ENCODE data around the gene MAML3. TPM values are rescaled to one million over a fixed set of nuclear protein-coding genes. Genes with fewer than 3 reads are reported as not detected.
A peak's percentile ranks its signal among the peaks of the same experiment; 100 is the strongest.

MAML3 gene
- total and polyA plus RNA-seq, 2 donors: 6.7 to 7.0 TPM

DNA sequence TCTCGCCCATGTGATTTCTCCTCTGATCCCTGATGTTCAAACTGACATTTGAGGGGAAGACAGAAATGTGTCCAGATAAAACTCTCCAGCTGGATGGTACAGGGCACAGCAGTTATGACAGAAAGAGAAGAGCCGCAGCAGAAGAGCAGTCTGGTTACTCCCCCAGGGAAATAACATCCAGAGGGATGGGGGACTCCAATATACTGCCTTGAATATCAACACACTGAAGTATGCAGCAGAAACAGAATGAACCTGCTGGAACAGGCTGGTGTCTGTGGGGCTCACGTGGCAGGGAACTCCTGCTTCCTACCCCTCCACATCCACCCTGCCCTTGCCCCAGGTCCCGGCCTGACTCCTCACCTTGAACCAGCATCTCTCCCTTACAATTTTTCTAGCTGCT is 394.9 kb downstream of the MAML3 start:
- Histone ChIP-seq H3K4me3 (ENCODE audit: low read depth, low read length) (no peak overlapping the region), H3K27ac (ENCODE audit: low read depth) (no peak overlapping the region), H3K36me3 (ENCODE audit: insufficient read depth) (no peaks in the 10 kb centered on the region), H3K4me1 (ENCODE audit: insufficient read depth) (no peaks in the 10 kb centered on the region)
- no peak for DNase-seq (ENCODE audit: extremely low spot score)
- 96% methylated on average over 4 of the region's 4 CpGs for WGBS

DNA sequence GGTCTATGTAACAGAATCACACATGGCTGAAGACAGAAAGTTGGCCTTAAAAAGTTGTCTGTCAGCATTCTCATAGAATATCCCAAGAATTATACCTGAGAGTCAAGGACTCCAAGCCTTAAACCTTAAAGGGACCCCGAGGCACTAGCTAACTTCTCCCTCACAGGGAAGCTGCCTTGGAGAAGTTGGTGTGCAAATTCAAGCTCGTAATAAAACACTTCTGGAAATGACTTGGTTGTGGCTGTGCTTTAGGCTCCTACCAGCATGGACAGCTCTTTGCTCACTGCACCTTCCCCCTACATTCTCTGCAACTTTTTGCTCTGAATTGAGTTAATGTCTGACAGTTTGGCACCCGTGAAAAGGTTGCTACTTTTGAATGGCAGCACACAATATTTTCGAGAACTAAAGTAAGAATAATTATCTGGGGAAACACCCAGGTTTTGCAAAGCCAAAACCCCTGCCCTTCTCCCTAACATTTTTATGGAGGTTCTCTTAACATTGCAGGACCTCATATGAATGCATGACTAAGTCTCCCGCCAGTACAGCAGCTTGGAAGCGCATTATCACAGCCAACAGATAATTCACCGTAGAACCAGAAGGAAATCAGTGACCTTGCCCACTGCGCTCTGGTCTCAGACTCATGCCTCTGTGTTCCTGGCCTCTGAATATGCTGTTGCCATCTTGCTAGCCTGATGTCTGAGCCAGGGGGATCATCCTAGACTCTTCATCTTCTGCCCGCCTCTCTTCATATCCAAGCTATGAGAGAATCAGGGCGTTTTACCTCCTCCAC is 397.4 kb downstream of the MAML3 start:
- H3K36me3 ChIP-seq (ENCODE audit: insufficient read depth): no peaks in the 10 kb centered on the region
- no peak overlapping the region for H3K27ac ChIP-seq (ENCODE audit: low read depth)
- H3K4me1 ChIP-seq (ENCODE audit: insufficient read depth): no peaks in the 10 kb centered on the region
- no peak for DNase-seq (ENCODE audit: extremely low spot score)
- 81% methylated on average over 10 of the region's 10 CpGs for WGBS
- no peak overlapping the region for H3K4me3 ChIP-seq (ENCODE audit: low read depth, low read length)

DNA sequence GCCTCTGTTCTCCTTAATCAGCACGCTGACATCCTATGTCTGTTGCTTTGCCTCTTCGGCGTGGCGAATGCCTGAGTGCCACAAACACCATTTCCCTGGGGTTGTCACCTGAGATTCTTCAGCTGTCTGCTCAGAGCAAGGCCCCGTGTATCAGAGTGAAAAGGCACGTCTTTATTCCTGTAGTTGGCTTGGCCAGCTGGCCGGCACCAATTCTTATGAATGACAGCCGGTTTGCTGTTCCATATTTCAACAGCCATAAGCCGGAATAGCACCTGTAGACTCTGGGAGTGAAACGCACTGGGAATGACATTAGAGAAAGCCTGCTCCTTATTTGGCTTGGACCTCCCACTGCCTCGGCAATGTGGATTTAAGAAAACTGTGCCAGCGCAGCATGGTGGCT is 399.0 kb downstream of the MAML3 start:
- no peaks in the 10 kb centered on the region for H3K36me3 ChIP-seq (ENCODE audit: insufficient read depth)
- 90% methylated on average over 12 of the region's 12 CpGs for WGBS
- no peak for DNase-seq (ENCODE audit: extremely low spot score)
- no peaks in the 10 kb centered on the region for H3K4me1 ChIP-seq (ENCODE audit: insufficient read depth)
- no peak overlapping the region for H3K4me3 ChIP-seq (ENCODE audit: low read depth, low read length)
- H3K27ac ChIP-seq (ENCODE audit: low read depth): no peak overlapping the region

DNA sequence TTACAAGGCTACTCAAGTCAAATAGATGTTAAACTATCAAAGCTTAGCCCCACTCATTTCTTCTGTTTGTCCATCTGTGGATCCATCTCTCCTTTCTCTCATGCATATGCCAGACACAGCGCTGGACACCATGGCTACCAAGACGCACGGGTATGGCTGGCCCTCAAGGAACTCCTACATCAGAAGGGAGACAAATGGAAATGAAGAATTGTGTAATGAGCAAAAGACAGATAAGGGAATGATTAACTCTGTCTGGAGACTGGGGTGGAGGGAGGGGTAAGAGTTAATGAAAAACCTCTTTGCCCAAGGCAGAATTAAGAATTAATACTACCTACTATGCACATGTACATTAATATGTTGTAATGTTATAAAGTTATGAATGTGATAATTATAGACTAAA is 400.3 kb downstream of the MAML3 start:
- Histone ChIP-seq H3K4me3 (ENCODE audit: low read depth, low read length) (no peak overlapping the region), H3K4me1 (ENCODE audit: insufficient read depth) (no peaks in the 10 kb centered on the region), H3K27ac (ENCODE audit: low read depth) (no peak overlapping the region), H3K36me3 (ENCODE audit: insufficient read depth) (no peaks in the 10 kb centered on the region)
- 85% methylated on average over 3 of the region's 3 CpGs for WGBS
- no peak for DNase-seq (ENCODE audit: extremely low spot score)

DNA sequence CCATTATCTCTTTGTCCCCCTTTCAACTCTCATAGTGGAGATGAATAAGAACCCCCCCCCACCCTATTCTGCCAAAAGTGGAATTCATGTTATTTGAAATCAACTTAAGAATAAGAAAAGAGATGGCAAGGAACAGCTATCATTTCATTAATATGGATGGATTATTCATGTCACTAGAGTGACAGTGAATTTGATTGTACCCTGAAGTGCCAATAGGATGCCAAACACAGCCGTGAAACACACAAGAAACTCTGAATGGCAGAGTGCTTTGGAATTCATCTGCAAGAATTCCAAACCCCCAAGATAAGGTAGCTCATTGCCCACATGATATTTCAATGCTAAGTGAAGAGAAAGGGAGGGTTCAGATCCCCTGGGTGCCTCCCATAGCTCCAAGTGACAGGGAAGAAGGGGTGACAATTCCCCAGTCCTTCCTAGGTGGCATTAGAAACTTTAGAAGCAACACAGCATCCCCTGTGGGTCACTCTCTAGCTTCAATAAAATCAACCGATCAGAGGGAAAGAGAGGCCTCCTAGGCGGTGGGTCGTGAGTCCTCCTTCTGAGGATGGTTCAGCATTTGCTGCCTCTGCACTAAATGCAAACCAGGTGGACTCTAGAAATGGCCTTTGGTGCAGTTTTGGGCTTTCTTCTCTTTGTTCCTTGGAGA is 404.0 kb downstream of the MAML3 start:
- no peaks in the 10 kb centered on the region for H3K4me1 ChIP-seq (ENCODE audit: insufficient read depth)
- no peaks in the 10 kb centered on the region for H3K36me3 ChIP-seq (ENCODE audit: insufficient read depth)
- no peak for DNase-seq (ENCODE audit: extremely low spot score)
- no peak overlapping the region for H3K27ac ChIP-seq (ENCODE audit: low read depth)
- 88% methylated on average over 4 of the region's 4 CpGs for WGBS
- no peak overlapping the region for H3K4me3 ChIP-seq (ENCODE audit: low read depth, low read length)

DNA sequence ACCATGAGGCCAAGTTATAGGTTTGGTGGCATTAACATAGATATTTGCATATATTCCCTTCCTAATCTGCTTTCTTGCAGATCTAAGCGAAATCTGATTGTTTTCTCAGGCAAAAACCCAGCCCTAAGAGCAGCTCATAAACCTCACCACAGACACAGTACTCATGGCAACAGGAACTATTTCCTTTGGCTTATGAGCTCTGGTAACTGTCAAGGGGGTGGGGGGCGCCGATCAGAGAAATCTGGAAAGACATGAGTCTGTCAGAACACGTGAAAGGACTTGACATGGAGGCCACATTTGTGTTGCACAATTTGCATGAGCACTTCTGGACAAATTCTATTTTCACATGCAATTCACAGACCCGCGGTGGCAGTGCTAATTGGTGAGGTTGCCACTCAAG is 404.6 kb downstream of the MAML3 start:
- no peaks in the 10 kb centered on the region for H3K4me1 ChIP-seq (ENCODE audit: insufficient read depth)
- DNase-seq (ENCODE audit: extremely low spot score): no peak
- no peak overlapping the region for H3K27ac ChIP-seq (ENCODE audit: low read depth)
- WGBS: 68% methylated on average over 6 of the region's 6 CpGs
- H3K4me3 ChIP-seq (ENCODE audit: low read depth, low read length): no peak overlapping the region
- no peaks in the 10 kb centered on the region for H3K36me3 ChIP-seq (ENCODE audit: insufficient read depth)

DNA sequence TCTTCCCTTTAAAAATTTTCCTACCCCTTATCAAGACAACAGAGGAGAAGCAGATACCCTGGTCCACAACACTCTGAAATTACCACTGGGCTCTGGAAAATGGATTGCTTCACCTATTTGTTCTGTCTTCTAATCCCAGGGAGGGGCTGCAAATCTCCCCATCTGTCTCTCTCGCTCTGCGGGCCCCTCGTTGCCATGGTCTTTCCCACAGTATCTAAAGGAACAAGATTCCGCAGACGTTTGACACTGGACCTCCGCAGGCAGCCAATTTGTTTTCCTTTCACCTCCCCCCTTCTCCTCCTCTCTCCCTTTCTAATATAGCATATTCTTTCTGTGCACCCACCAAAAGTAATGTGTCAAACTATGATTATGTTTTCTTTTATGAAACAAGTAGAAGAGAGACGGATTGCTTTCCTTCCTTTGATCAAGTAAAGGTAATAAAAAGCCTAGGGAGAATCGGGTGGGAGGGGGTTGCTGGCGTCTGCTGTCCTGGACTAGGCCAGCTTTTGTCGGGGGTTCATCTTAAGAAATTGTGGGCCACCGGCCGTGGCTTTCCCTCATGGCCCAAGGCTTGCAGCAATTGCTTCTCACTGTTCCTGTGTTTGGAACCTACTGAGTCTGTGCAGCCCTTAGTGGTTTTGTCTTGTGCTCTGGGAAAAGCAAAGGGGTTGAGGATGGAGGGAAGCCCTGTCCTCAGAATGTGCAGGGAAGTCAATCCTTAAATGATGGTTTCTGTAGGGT is 407.4 kb downstream of the MAML3 start:
- H3K36me3 ChIP-seq (ENCODE audit: insufficient read depth): no peaks in the 10 kb centered on the region

DNA sequence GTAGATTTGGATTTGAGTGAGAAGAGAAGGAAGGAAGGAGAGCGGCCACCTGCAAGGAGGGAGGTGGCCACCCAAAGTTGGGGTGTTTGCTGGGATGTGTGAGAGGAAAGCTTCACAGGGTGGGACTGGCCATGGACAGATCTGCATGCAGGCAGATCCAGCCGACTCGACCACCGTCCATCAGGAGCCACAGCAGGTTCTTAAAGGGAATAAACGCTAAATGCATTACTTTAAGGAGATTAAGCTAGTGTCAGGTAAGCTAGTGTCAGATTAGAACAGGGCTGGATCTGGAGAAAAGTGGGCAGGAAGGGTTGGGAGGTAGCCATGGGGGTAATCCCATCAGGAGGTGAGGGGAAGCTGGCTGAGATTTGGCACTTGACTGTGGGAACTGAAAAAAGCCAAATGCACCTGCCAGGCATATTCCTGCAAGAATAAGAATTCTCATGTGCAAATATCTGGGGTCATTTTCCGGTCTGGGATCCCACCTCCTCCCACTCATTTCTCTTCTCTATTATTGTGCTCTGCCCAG is 408.8 kb downstream of the MAML3 start:
- Histone ChIP-seq H3K4me3 (ENCODE audit: low read depth, low read length) (no peak overlapping the region), H3K27ac (ENCODE audit: low read depth) (no peak overlapping the region), H3K36me3 (ENCODE audit: insufficient read depth) (no peaks in the 10 kb centered on the region), H3K4me1 (ENCODE audit: insufficient read depth) (no peaks in the 10 kb centered on the region)
- no peak for DNase-seq (ENCODE audit: extremely low spot score)
- 94% methylated on average over 6 of the region's 6 CpGs for WGBS

More for the DNA sequence above, 407.4 kb downstream of the MAML3 start:
- no peaks in the 10 kb centered on the region for H3K4me1 ChIP-seq (ENCODE audit: insufficient read depth)
- H3K27ac ChIP-seq (ENCODE audit: low read depth): no peak overlapping the region
- no peak overlapping the region for H3K4me3 ChIP-seq (ENCODE audit: low read depth, low read length)
- 66% methylated on average over 12 of the region's 12 CpGs for WGBS
- no peak for DNase-seq (ENCODE audit: extremely low spot score)

DNA sequence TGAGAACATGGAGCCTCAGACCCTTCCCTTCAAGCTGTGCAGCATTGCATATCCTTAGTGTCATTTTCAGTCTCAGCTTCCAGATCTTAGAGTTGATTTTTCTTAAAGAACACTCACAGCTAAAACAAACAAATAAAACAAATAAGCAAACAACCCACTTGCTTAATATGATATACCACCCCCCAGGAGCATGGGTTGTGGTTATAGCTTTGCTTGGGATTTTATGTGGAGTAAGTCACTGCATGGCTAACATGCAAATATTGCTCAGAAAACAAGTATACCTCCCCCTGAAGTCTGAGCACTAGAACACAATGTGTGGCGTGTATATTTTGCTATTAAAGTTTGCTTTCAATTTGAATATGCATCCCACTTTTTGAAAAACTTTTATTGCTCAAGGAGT is 409.8 kb downstream of the MAML3 start:
- WGBS: 96% methylated on average over 1 of the region's 1 CpG
- Histone ChIP-seq H3K27ac (ENCODE audit: low read depth) (no peak overlapping the region), H3K36me3 (ENCODE audit: insufficient read depth) (no peaks in the 10 kb centered on the region), H3K4me3 (ENCODE audit: low read depth, low read length) (no peak overlapping the region), H3K4me1 (ENCODE audit: insufficient read depth) (no peaks in the 10 kb centered on the region)
- no peak for DNase-seq (ENCODE audit: extremely low spot score)

DNA sequence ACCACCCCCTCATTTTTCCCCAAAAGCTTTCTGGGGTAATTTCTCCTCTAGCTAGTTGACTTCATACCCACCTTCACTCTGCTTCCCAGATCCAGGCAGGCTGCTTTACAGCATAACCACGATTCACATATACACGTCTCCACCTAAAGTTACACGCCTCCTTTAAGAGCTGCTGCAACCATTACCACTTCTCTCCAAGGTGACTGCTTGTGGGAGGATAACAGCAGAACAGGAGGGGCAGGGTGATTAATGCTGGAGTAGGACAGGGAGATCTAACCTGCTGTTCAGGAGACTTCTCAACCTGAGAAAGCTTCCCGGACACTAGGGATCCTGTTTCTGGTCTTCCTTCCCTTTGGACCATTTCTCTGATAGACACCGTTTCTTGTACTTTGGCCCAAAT is 411.0 kb downstream of the MAML3 start:
- H3K4me3 ChIP-seq (ENCODE audit: low read depth, low read length): no peak overlapping the region
- WGBS: 69% methylated on average over 5 of the region's 5 CpGs

DNA sequence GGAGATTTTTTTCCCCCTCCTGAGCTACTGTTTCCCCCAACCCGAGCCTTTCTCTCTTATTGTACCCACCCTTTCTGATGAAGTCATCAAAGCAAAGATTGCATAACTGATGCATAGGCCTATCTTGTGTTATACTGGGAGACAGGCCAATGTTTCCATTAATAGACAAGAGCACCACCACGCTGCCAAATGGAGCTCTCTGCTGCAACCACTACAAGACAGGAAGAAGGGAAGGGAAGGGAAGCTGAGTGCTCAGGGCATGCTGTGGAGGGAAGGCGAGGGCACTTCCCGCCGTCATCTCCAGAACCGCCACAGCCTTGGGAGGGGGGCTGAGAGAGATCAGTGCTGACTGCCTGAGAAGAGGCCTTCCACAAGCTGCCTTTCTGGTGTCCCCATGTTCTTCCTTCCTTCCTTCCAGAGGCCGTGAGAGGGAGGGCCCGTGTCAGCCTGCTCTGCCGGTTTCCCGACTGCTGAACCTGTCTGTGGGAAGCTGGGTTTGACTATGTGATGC is 413.4 kb downstream of the MAML3 start:
- Histone ChIP-seq H3K27ac (ENCODE audit: low read depth) (peak overlapping the region; percentile 82), H3K4me3 (ENCODE audit: low read depth, low read length) (no peak overlapping the region), H3K36me3 (ENCODE audit: insufficient read depth) (no peaks in the 10 kb centered on the region), H3K4me1 (ENCODE audit: insufficient read depth) (no peaks in the 10 kb centered on the region)
- 20% methylated on average over 10 of the region's 10 CpGs for WGBS
- DNase-seq (ENCODE audit: extremely low spot score): peak; percentile 81

More for the DNA sequence above, 411.0 kb downstream of the MAML3 start:
- H3K36me3 ChIP-seq (ENCODE audit: insufficient read depth): no peaks in the 10 kb centered on the region
- DNase-seq (ENCODE audit: extremely low spot score): no peak
- no peaks in the 10 kb centered on the region for H3K4me1 ChIP-seq (ENCODE audit: insufficient read depth)
- no peak overlapping the region for H3K27ac ChIP-seq (ENCODE audit: low read depth)

DNA sequence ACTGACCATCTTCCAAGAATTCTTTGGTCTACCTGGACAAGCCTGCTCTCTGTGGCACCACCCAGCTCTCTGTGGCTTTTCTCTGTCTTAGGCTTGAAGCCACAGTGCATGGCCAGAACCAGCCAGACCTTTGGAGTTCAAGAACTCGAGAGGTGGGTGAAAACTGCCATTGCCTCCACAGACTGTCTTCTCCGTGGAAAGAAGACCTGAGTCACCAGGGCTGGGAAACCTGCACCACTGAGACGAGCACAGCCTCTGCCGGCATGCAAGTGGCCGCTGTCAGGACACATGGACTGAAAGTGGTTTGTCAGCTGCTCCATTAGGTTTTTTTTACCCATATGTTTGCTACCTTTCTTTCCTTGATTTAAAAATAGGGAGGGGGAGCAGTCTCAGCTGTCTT is 413.9 kb downstream of the MAML3 start:
- Histone ChIP-seq H3K4me3 (ENCODE audit: low read depth, low read length) (no peak overlapping the region), H3K36me3 (ENCODE audit: insufficient read depth) (no peaks in the 10 kb centered on the region), H3K4me1 (ENCODE audit: insufficient read depth) (no peaks in the 10 kb centered on the region), H3K27ac (ENCODE audit: low read depth) (peak overlapping the region; percentile 82)
- WGBS: 45% methylated on average over 5 of the region's 5 CpGs
- DNase-seq (ENCODE audit: extremely low spot score): no peak

DNA sequence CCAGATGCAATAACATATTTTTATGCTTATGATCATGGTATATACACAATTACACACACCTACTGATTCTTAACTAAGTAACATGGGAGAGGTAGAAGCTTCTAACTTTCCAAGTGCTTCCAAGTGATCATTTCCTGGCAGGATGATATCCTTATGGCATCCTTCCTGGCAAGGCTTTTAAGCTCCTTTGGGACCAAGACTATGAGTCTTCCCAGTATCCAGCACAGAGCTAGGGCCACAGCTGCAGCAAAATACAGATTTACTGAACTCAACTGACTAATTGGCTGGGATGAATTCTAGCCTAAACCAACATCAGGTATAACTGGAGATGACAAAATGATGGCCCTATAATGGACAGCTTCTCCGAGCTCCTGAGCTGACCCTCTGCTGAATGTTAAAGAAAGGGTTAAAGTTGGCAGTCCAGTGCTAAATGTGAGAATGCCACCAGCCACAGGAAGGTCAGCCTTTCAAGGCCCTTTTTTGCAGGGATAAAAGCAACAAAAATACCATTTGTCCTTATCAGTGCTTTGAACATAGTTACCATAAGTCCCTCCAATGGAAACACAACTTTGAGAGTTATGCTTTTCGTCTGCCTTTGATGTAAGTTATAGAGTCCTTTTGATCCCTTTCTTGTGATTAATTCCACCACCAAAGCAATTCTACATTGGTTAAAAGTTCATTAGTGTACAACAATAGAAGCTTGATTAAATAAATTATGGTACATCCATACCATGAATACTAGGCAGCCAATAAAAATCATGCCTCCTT is 415.0 kb downstream of the MAML3 start:
- 89% methylated on average over 2 of the region's 2 CpGs for WGBS
- H3K4me1 ChIP-seq (ENCODE audit: insufficient read depth): no peaks in the 10 kb centered on the region
- no peaks in the 10 kb centered on the region for H3K36me3 ChIP-seq (ENCODE audit: insufficient read depth)
- H3K27ac ChIP-seq (ENCODE audit: low read depth): no peak overlapping the region
- no peak for DNase-seq (ENCODE audit: extremely low spot score)
- no peak overlapping the region for H3K4me3 ChIP-seq (ENCODE audit: low read depth, low read length)

All from urinary bladder (tissue), 4 donors.